G401.6 (cell line): ENCODE measurements around the gene SMCR8.
A peak's percentile ranks its signal among the peaks of the same experiment; 100 is the strongest.
"Not testable (repeated sequence)": the region's sequence is repeated elsewhere in the genome, so short reads cannot be mapped to it uniquely, and the experiment has no call there.

Source experiments
- FAIRE-seq: peaks from 2 replicates; lab custom pipeline; 2012; peaks lifted over from hg19 to GRCh38; lab: Jason Lieb, UNC

The SMCR8 gene

GRCh38 chr17:18361837-18362697, 47.0 kb downstream of the SMCR8 start:
- FAIRE-seq = no peak

DNA sequence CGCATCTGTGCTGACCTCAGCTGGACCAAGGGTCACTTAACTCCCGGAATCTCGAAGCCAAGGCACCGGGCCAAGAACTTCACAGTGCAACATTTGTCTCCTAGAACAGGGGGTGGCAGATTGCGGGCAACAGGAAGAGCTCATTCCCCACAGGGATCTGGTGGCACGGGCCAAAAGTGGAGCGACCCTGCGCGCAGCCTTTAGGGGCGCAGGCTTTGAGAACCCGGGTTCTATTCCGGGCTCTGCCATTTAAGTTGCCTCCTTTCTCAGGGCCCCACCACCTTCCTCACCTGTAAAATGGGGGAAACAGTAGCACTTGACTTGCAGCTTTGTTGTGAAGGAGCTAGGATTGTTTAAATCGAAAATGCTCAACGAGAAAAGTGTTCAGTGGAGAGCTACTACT, 47.6 kb downstream of the SMCR8 start:
- no peak for FAIRE-seq

- FAIRE-seq = peak; percentile 94
These were observed 48.3 kb downstream of the SMCR8 start, which contains the start of gene SHMT1 for GRCh38 chr17:18363101-18364049. TSS of gene SHMT1 (minus strand) at chr17:18363550. CDS start at chr17:18355981, 7,569 bp downstream.

- no peak for FAIRE-seq
These were observed 49.1 kb downstream of the SMCR8 start for GRCh38 chr17:18364166-18364565.

DNA sequence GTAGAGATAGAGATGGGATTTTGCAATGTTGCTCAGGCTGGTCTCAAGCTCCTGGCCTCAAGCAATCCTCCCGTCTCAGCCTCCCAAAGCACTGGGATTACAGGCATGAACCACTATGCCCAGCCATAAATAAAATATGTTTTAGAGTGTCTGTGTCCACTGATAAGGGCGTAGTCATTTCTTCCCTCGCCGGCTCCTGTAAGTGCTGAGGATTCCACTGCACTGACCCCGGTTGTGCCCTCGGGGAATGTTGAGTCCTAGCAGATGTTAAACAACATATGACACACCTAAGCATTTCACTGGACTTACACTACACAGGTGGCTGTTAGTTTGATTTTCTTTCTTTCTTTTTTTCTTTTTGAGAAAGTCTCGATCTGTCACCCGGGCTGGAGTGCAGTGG, 53.9 kb downstream of the SMCR8 start:
- FAIRE-seq = no peak

DNA sequence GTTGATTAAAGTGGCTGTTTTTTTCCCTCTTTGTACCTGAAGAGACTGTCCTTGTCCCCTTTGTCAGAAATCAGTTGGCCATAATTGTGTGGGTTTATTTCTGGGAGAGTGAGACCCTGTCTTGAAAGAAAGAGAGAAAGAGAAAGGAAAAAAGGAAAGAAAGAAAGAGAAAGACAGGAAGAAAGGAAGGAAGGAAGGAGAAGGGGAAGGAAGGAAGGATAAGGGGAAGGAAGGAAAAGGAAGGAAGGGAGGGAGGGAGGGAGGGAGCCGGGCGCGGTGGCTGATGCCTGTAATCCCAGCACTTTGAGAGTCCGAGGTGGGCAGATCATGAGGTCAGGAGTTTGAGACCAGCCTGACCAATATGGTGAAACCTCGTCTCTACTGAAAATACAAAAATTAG, 55.7 kb downstream of the SMCR8 start:
- FAIRE-seq = no peak

GRCh38 chr17:18371455-18371854, 56.4 kb downstream of the SMCR8 start:
- FAIRE-seq = no peak

GRCh38 chr17:18373181-18373580, 58.1 kb downstream of the SMCR8 start:
- not testable (repeated sequence) for FAIRE-seq

DNA sequence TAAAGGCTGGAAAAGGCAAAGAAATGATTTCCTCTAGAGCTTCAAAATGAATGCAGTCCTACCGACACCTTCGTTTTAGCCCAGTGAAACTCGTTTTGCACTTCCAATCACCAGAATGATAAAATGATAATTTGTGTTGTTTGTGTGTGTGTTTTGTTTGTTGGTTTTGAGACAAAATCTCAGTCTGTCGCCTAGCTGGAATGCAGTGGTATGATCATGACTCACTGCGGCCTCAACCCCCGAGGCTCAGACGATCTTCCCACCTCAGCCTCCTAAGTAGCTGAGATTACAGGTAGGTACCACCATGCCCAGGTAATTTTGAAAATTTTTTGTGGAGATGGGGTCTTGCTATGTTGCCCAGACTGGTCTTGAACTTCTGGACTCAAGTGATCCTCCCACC, 59.1 kb downstream of the SMCR8 start:
- FAIRE-seq = no peak
